ENCODE measurements around the gene BCOR.

Gene BCOR

GRCh38 chrX:40140706-40141499 is 43.1 kb upstream of the BCOR start:
- no peaks in the 10 kb centered on the region for H3K36me3 ChIP-seq (ENCODE audit: control insufficient read depth in 2 of 2, insufficient read depth in 2 of 2, low read length in 2 of 2)
- peaks cover 0 to 14% of the 10 kb centered on the region in 2 donors for H3K27me3 ChIP-seq (ENCODE audit: control insufficient read depth in 1 of 2, insufficient read depth in 2 of 2, low read length in 2 of 2)
- no peaks in the 10 kb centered on the region for H3K9me3 ChIP-seq (ENCODE audit: control insufficient read depth in 2 of 2, low read length in 2 of 2)
- peak overlapping the region; percentile 41 for H3K27ac ChIP-seq (ENCODE audit: low read length)
- peaks cover 19% of the 10 kb centered on the region for H3K4me1 ChIP-seq (ENCODE audit: control insufficient read depth, insufficient read depth, low read length)
- H3K4me3 ChIP-seq (ENCODE audit: low read length in 2 of 2): peak overlapping the region in 1 of 2 donors; percentile 12
- no peak overlapping the region for H3K9ac ChIP-seq (ENCODE audit: low read length in 2 of 2)

- no peaks in the 10 kb centered on the region for H3K9me3 ChIP-seq (ENCODE audit: control insufficient read depth in 2 of 2, low read length in 2 of 2)
- H3K4me1 ChIP-seq (ENCODE audit: control insufficient read depth, insufficient read depth, low read length): peaks cover 4% of the 10 kb centered on the region
- H3K4me3 ChIP-seq (ENCODE audit: low read length in 2 of 2): no peak overlapping the region
- H3K27me3 ChIP-seq (ENCODE audit: control insufficient read depth in 1 of 2, insufficient read depth in 2 of 2, low read length in 2 of 2): peaks cover 0 to 11% of the 10 kb centered on the region in 2 donors
- H3K27ac ChIP-seq (ENCODE audit: low read length): no peak overlapping the region
- H3K36me3 ChIP-seq (ENCODE audit: control insufficient read depth in 2 of 2, insufficient read depth in 2 of 2, low read length in 2 of 2): no peaks in the 10 kb centered on the region
- no peak overlapping the region for H3K9ac ChIP-seq (ENCODE audit: low read length in 2 of 2)
Observed at GRCh38 chrX:40132751-40133150, 35.0 kb upstream of the BCOR start.

- H3K9ac ChIP-seq (ENCODE audit: low read length in 2 of 2): no peak overlapping the region
- H3K4me3 ChIP-seq (ENCODE audit: low read length in 2 of 2): no peak overlapping the region
- H3K36me3 ChIP-seq (ENCODE audit: control insufficient read depth in 2 of 2, insufficient read depth in 2 of 2, low read length in 2 of 2): no peaks in the 10 kb centered on the region
- H3K27me3 ChIP-seq (ENCODE audit: control insufficient read depth in 1 of 2, insufficient read depth in 2 of 2, low read length in 2 of 2): peaks cover 0 to 11% of the 10 kb centered on the region in 2 donors
- H3K9me3 ChIP-seq (ENCODE audit: control insufficient read depth in 2 of 2, low read length in 2 of 2): no peaks in the 10 kb centered on the region
- peaks cover 4% of the 10 kb centered on the region for H3K4me1 ChIP-seq (ENCODE audit: control insufficient read depth, insufficient read depth, low read length)
- H3K27ac ChIP-seq (ENCODE audit: low read length): no peak overlapping the region
Observed at GRCh38 chrX:40131654-40132337, 34.0 kb upstream of the BCOR start.

- H3K4me1 ChIP-seq (ENCODE audit: control insufficient read depth, insufficient read depth, low read length): peaks cover 4% of the 10 kb centered on the region
- H3K9me3 ChIP-seq (ENCODE audit: control insufficient read depth in 2 of 2, low read length in 2 of 2): no peaks in the 10 kb centered on the region
- H3K27ac ChIP-seq (ENCODE audit: low read length): no peak overlapping the region
- peaks cover 0 to 7% of the 10 kb centered on the region in 2 donors for H3K27me3 ChIP-seq (ENCODE audit: control insufficient read depth in 1 of 2, insufficient read depth in 2 of 2, low read length in 2 of 2)
- no peak overlapping the region for H3K9ac ChIP-seq (ENCODE audit: low read length in 2 of 2)
- H3K36me3 ChIP-seq (ENCODE audit: control insufficient read depth in 2 of 2, insufficient read depth in 2 of 2, low read length in 2 of 2): no peaks in the 10 kb centered on the region
- H3K4me3 ChIP-seq (ENCODE audit: low read length in 2 of 2): no peak overlapping the region
Observed at GRCh38 chrX:40130207-40130606, 32.4 kb upstream of the BCOR start.

GRCh38 chrX:40127052-40127451 is 29.3 kb upstream of the BCOR start:
- Histone ChIP-seq H3K9me3 (ENCODE audit: control insufficient read depth in 2 of 2, low read length in 2 of 2) (no peaks in the 10 kb centered on the region), H3K4me3 (ENCODE audit: low read length in 2 of 2) (no peak overlapping the region), H3K27me3 (ENCODE audit: control insufficient read depth in 1 of 2, insufficient read depth in 2 of 2, low read length in 2 of 2) (peaks cover 0 to 8% of the 10 kb centered on the region in 2 donors), H3K27ac (ENCODE audit: low read length) (no peak overlapping the region), H3K4me1 (ENCODE audit: control insufficient read depth, insufficient read depth, low read length) (no peaks in the 10 kb centered on the region), H3K9ac (ENCODE audit: low read length in 2 of 2) (no peak overlapping the region), H3K36me3 (ENCODE audit: control insufficient read depth in 2 of 2, insufficient read depth in 2 of 2, low read length in 2 of 2) (no peaks in the 10 kb centered on the region)

GRCh38 chrX:40122487-40122886 is 24.7 kb upstream of the BCOR start:
- Histone ChIP-seq H3K9me3 (ENCODE audit: control insufficient read depth in 2 of 2, low read length in 2 of 2) (no peaks in the 10 kb centered on the region), H3K9ac (ENCODE audit: low read length in 2 of 2) (no peak overlapping the region), H3K27ac (ENCODE audit: low read length) (no peak overlapping the region), H3K27me3 (ENCODE audit: control insufficient read depth in 1 of 2, insufficient read depth in 2 of 2, low read length in 2 of 2) (peaks cover 0 to 8% of the 10 kb centered on the region in 2 donors), H3K36me3 (ENCODE audit: control insufficient read depth in 2 of 2, insufficient read depth in 2 of 2, low read length in 2 of 2) (no peaks in the 10 kb centered on the region), H3K4me1 (ENCODE audit: control insufficient read depth, insufficient read depth, low read length) (no peaks in the 10 kb centered on the region), H3K4me3 (ENCODE audit: low read length in 2 of 2) (no peak overlapping the region)

- peaks cover 0 to 8% of the 10 kb centered on the region in 2 donors for H3K27me3 ChIP-seq (ENCODE audit: control insufficient read depth in 1 of 2, insufficient read depth in 2 of 2, low read length in 2 of 2)
- no peak overlapping the region for H3K27ac ChIP-seq (ENCODE audit: low read length)
- no peaks in the 10 kb centered on the region for H3K36me3 ChIP-seq (ENCODE audit: control insufficient read depth in 2 of 2, insufficient read depth in 2 of 2, low read length in 2 of 2)
- H3K4me3 ChIP-seq (ENCODE audit: low read length in 2 of 2): no peak overlapping the region
- no peaks in the 10 kb centered on the region for H3K9me3 ChIP-seq (ENCODE audit: control insufficient read depth in 2 of 2, low read length in 2 of 2)
- no peaks in the 10 kb centered on the region for H3K4me1 ChIP-seq (ENCODE audit: control insufficient read depth, insufficient read depth, low read length)
- no peak overlapping the region for H3K9ac ChIP-seq (ENCODE audit: low read length in 2 of 2)
Observed at GRCh38 chrX:40121618-40122017, 23.9 kb upstream of the BCOR start.

GRCh38 chrX:40120838-40121580 is 23.3 kb upstream of the BCOR start:
- H3K9me3 ChIP-seq (ENCODE audit: control insufficient read depth in 2 of 2, low read length in 2 of 2): no peaks in the 10 kb centered on the region
- H3K27me3 ChIP-seq (ENCODE audit: control insufficient read depth in 1 of 2, insufficient read depth in 2 of 2, low read length in 2 of 2): peaks cover 0 to 10% of the 10 kb centered on the region in 2 donors
- H3K27ac ChIP-seq (ENCODE audit: low read length): no peak overlapping the region
- no peaks in the 10 kb centered on the region for H3K36me3 ChIP-seq (ENCODE audit: control insufficient read depth in 2 of 2, insufficient read depth in 2 of 2, low read length in 2 of 2)
- H3K4me3 ChIP-seq (ENCODE audit: low read length in 2 of 2): no peak overlapping the region
- no peak overlapping the region for H3K9ac ChIP-seq (ENCODE audit: low read length in 2 of 2)
- no peaks in the 10 kb centered on the region for H3K4me1 ChIP-seq (ENCODE audit: control insufficient read depth, insufficient read depth, low read length)

- no peak overlapping the region for H3K4me3 ChIP-seq (ENCODE audit: low read length in 2 of 2)
- no peak overlapping the region for H3K27ac ChIP-seq (ENCODE audit: low read length)
- H3K4me1 ChIP-seq (ENCODE audit: control insufficient read depth, insufficient read depth, low read length): no peaks in the 10 kb centered on the region
- no peaks in the 10 kb centered on the region for H3K36me3 ChIP-seq (ENCODE audit: control insufficient read depth in 2 of 2, insufficient read depth in 2 of 2, low read length in 2 of 2)
- peaks cover 0 to 12% of the 10 kb centered on the region in 2 donors for H3K27me3 ChIP-seq (ENCODE audit: control insufficient read depth in 1 of 2, insufficient read depth in 2 of 2, low read length in 2 of 2)
- no peaks in the 10 kb centered on the region for H3K9me3 ChIP-seq (ENCODE audit: control insufficient read depth in 2 of 2, low read length in 2 of 2)
- no peak overlapping the region for H3K9ac ChIP-seq (ENCODE audit: low read length in 2 of 2)
Observed at GRCh38 chrX:40117715-40118285, 20.0 kb upstream of the BCOR start.

- Histone ChIP-seq H3K27me3 (ENCODE audit: control insufficient read depth in 1 of 2, insufficient read depth in 2 of 2, low read length in 2 of 2) (peaks cover 0 to 11% of the 10 kb centered on the region in 2 donors), H3K27ac (ENCODE audit: low read length) (no peak overlapping the region), H3K9ac (ENCODE audit: low read length in 2 of 2) (no peak overlapping the region), H3K36me3 (ENCODE audit: control insufficient read depth in 2 of 2, insufficient read depth in 2 of 2, low read length in 2 of 2) (no peaks in the 10 kb centered on the region), H3K4me3 (ENCODE audit: low read length in 2 of 2) (no peak overlapping the region), H3K4me1 (ENCODE audit: control insufficient read depth, insufficient read depth, low read length) (no peaks in the 10 kb centered on the region), H3K9me3 (ENCODE audit: control insufficient read depth in 2 of 2, low read length in 2 of 2) (no peaks in the 10 kb centered on the region)
Observed at GRCh38 chrX:40116925-40117324, 19.2 kb upstream of the BCOR start.
